AG09319 (cell line): ENCODE data around the gene AKAP13.
A peak's percentile ranks its signal among the peaks of the same experiment; 100 is the strongest.

ENCODE experiments used
- DNase-seq: peaks from one replicate; pipeline ENCODE4 v3.0.0-alpha.2; 2010; ENCODE audit warnings: low read depth; ENCODE audit errors: extremely low read depth
- CTCF ChIP-seq: IDR thresholded peaks from 2 replicates; pipeline ENCODE4 v1.5.1; 2011; ENCODE audit warnings: low read depth, mild to moderate bottlenecking, inconsistent platforms, low read length, moderate library complexity

AKAP13 gene

GRCh38 chr15:85404176-85404917 lies 23.9 kb downstream of the AKAP13 start:
- no peak for DNase-seq
- TF ChIP-seq CTCF, result no peak

GRCh38 chr15:85404918-85405866 lies 24.8 kb downstream of the AKAP13 start:
- no peak for TF ChIP-seq CTCF
- DNase-seq, result no peak

GRCh38 chr15:85406916-85407315 lies 26.5 kb downstream of the AKAP13 start:
- TF ChIP-seq CTCF, result no peak
- peak; percentile 20 for DNase-seq

- peak; percentile 25 for DNase-seq
- TF ChIP-seq CTCF, result no peak
These were observed 27.2 kb downstream of the AKAP13 start for GRCh38 chr15:85407421-85408269.

- no peak for TF ChIP-seq CTCF
- DNase-seq, result no peak
These were observed 27.9 kb downstream of the AKAP13 start for GRCh38 chr15:85408270-85408746.

GRCh38 chr15:85412066-85412465 lies 31.7 kb downstream of the AKAP13 start:
- no peak for TF ChIP-seq CTCF
- no peak for DNase-seq
